GM19468 (cell line): ENCODE measurements around the gene KIAA2012.
"Not testable (repeated sequence)": the region's sequence is repeated elsewhere in the genome, so short reads cannot be mapped to it uniquely, and the experiment has no call there.

Experiments
- ATAC-seq: cut with Tn5 transposase; IDR thresholded peaks from one replicate; pipeline ENCODE4 v1.9.1; 2021; ENCODE audit warnings: mild to moderate bottlenecking, moderate library complexity, moderate number of reproducible peaks; ENCODE audit not compliant: unreplicated experiment; ENCODE audit errors: extremely low read depth

The KIAA2012 gene

GRCh38 chr2:202112041-202112440 lies 39.0 kb downstream of the KIAA2012 start:
- no peak for ATAC-seq

GRCh38 chr2:202113571-202114142 lies 40.6 kb downstream of the KIAA2012 start:
- ATAC-seq: no peak

DNA sequence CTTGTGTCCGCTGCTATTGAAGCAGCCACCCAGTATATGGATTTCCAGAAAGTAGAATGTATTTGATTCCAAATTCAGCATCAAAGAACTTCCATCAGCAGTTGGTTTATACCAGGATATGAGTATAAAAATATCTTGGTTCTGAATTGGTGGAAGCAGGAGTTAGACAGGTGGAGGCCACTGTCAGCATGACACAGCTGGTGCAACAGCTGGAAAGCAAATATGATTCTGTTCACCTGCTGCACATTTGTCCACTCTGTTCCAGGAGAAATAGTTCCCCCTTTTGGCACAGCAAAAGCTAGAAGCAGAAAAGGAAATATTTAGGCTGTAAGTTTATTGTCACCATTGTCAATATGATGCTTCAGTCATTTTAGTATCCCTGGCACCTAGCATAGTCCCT lies 41.2 kb downstream of the KIAA2012 start:
- ATAC-seq: no peak

GRCh38 chr2:202114795-202115194 lies 41.7 kb downstream of the KIAA2012 start:
- ATAC-seq: no peak

GRCh38 chr2:202115479-202115971 lies 42.5 kb downstream of the KIAA2012 start:
- ATAC-seq: no peak

DNA sequence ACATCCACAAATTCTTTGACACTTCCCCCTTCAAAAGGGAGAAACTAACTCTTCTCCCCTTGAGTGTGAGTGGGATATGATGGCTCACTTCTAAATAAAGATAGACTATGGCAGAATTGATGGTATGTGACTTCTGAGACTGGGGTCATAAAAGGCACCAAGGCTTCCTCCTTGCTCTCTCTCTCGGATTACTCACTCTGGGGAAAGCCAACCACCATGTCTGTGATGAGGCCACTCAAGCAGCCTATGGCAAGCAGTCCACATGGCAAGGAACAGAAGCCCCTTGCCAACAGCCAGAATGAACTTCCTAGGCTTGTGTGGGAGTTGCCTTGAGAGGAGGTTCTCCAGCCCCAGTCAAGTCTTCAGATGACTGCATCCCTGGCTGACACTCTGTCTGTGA lies 43.6 kb downstream of the KIAA2012 start:
- ATAC-seq: no peak

DNA sequence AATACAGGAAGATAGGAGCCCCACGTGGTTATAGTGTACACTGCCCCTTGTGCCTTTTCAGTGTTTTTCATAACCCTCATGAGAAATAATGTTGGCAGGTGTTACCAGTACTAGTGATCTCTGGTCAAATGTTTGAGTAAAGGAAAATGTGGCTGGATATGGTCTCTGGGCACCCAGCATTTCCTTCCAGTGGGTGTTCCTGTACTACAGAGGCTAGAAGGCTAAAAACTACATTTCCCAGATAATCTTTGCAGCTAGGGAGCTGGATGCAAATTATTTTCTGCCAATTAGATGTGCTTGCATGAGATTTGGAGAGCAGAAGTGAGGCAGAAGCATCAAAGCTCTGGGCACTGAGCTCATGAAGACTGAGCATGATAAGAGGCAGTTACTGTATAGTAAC lies 45.1 kb downstream of the KIAA2012 start:
- no peak for ATAC-seq

DNA sequence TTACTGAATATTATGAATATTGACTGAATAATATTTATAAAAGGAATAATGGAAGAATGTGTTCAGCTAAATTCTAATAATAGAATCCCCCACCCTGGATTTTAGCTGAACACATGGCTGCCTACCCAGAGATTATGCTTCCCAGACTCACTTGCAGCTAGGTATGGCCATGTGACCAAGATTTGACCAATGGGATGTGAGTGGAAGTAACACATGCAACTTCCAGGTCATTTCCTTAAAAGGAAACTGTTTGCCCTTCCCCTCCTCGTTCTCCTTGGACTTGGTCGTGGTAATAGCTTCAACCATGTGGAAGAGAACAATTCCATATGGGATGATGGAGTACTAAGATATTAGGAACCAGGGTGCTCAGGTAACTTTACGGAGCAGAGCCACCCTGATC lies 47.8 kb downstream of the KIAA2012 start:
- no peak for ATAC-seq

- ATAC-seq: no peak
These were observed 48.6 kb downstream of the KIAA2012 start for GRCh38 chr2:202121532-202122162.

GRCh38 chr2:202122163-202122540 lies 49.1 kb downstream of the KIAA2012 start:
- ATAC-seq: no peak

GRCh38 chr2:202122980-202123720 lies 50.1 kb downstream of the KIAA2012 start:
- ATAC-seq: no peak

DNA sequence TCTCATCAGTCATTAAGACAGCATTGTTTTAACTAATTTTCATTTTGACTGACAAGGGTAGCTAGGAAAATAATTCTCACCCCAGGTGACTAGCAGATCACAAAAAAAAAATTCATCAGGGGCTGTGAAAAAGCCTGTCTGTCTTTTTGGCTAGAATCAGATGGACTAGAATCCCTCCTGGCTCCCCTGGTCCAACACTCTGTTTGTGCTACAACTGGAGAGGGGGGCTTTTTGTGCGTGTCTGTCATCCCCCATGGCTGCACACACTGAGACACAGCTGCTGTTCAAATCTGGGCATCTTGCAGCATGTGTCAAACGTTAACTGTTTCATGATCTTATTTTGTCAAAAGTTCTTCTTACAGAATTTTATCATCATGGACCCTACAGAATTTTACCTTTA lies 51.2 kb downstream of the KIAA2012 start:
- no peak for ATAC-seq

DNA sequence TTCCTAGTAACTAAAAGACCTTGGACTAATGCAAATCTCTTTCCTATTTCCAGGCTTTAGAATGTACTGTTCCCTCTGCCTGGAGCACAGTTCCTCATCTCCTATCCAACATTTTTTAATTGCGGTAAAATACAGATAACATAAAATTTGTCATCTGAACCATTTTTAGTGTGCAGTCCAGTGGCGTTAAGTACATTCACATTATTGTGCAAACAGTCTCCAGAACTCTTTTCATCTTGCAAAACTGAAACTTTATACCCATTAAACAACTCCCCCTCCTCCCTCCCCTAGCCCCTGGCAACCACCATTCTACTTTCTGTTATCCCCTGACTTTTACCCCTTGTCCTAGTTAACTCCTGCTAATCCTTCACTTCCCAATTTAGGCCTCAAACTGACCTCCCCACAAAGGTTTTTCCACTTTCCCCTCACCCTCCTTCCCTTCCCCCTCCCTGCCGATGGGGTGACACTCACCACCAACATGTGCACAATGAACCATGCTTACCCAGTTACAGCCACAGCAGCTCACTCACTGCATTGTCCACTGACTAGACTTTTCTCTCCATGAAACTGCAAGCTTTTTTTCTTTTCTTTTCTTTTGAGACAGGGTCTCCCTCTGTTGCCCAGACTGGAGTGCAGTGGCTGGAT lies 54.8 kb downstream of the KIAA2012 start:
- ATAC-seq: no peak

DNA sequence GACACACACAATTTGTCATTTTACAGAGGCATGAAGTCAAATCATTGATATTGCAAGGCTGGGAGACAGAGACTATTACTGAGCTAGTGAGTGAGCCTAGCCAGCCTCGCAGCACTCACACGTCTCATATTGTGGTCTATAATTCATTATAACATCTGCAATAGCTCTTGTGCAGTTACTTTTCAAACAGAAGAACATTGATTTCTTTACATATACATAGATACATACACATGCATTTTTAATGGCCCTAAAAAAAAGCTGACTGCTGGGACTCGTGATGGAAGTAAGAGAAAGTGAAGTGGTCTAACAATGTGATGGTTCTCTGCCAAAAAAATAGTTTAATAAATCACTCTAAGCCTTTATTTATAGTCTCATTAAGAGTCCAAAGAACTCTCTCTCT lies 56.8 kb downstream of the KIAA2012 start:
- no peak for ATAC-seq

- ATAC-seq: no peak
These were observed 60.3 kb downstream of the KIAA2012 start for GRCh38 chr2:202133200-202133908.

DNA sequence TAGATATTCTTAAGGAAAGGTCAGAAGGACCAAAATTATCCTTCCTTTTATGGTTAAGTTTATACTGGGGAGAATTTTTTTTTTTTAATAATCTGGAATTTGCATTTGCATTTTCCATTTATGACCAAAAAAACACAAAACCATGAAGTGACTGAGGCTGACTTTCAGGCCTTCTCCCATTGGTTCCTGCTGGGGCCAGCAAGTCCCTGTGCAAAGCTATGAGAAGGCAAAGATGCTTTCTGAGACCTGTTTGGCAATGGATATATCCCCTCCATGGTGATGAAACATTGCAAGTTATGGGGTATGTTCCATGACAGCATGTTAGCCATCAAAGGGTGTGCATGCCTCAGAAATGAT lies 60.8 kb downstream of the KIAA2012 start:
- ATAC-seq: no peak

- no peak for ATAC-seq
These were observed 62.2 kb downstream of the KIAA2012 start for GRCh38 chr2:202135091-202135874.

DNA sequence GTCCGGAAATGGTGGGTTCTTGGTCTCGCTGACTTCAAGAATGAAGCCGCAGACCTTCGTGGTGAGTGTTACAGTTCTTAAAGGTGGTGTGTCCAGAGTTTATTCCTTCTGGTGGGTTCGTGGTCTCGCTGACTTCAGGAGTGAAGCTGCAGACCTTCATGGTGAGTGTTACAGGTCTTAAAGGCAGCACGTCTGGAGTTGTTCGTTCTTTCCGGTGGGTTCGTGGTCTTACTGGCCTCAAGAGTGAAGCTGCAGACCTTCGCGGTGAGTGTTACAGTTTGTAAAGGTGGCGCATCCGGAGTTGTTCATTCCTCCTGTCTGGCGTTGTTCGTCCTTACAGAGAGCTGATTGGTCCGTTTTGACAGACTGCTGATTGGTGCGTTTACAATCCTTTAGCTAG lies 63.0 kb downstream of the KIAA2012 start:
- ATAC-seq: not testable (repeated sequence)

- ATAC-seq: no peak
These were observed 63.5 kb downstream of the KIAA2012 start for GRCh38 chr2:202136526-202136925.
